CD14-positive monocyte (primary cell): ENCODE measurements around the gene S100A1. TPM values are rescaled to one million over a fixed set of nuclear protein-coding genes. Genes with fewer than 3 reads are reported as not detected.

ENCODE experiments used
- DNase-seq, 3 donors: peaks; one replicate each; pipeline ENCODE4 v3.0.0-alpha.2; 2011 to 2022
- H2AFZ ChIP-seq: 2 replicates; pipeline ENCODE4 v1.6.0; 2012; ENCODE audit warnings: mild to moderate bottlenecking, low read depth, low read length, inconsistent platforms; ENCODE audit not compliant: insufficient read depth, poor library complexity, severe bottlenecking
- H3K27ac ChIP-seq, 2 donors: 1 replicate in 1 of 2; 2 replicates in 1 of 2; pipeline ENCODE4 v1.5.1; 2012 to 2013; ENCODE audit warnings: low read length in 2 of 2, control low read depth in 1 of 2, inconsistent platforms in 1 of 2, low read depth in 1 of 2, mild to moderate bottlenecking in 1 of 2
- H3K27me3 ChIP-seq, 2 donors: one replicate each; pipeline versions ENCODE4 v1.6.0 to v1.6.1; 2011 to 2013; ENCODE audit warnings: low read length in 2 of 2; ENCODE audit not compliant: control insufficient read depth in 2 of 2, insufficient read depth in 2 of 2
- H3K36me3 ChIP-seq, 2 donors: replicated peaks in 1 of 2; 1 replicate in 1 of 2; 2 replicates in 1 of 2; pipeline versions ENCODE4 v1.5.1 to v1.6.1; 2012 to 2013; ENCODE audit warnings: low read length in 2 of 2, control low read depth in 1 of 2, inconsistent platforms in 1 of 2, mild to moderate bottlenecking in 1 of 2; ENCODE audit not compliant: insufficient read depth in 2 of 2, control insufficient read depth in 1 of 2
- H3K4me1 ChIP-seq, 2 donors: 1 replicate in 1 of 2; 2 replicates in 1 of 2; pipeline versions ENCODE4 v1.5.1 to v1.6.1; 2012 to 2013; ENCODE audit warnings: low read length in 2 of 2, control low read depth in 1 of 2, inconsistent platforms in 1 of 2, mild to moderate bottlenecking in 1 of 2, moderate library complexity in 1 of 2; ENCODE audit not compliant: insufficient read depth in 2 of 2, control insufficient read depth in 1 of 2
- H3K4me2 ChIP-seq: replicated peaks from 2 replicates; pipeline ENCODE3; 2012; ENCODE audit warnings: low read length, moderate library complexity, mild to moderate bottlenecking; ENCODE audit not compliant: poor library complexity, severe bottlenecking; ENCODE audit errors: extremely low read depth
- H3K4me3 ChIP-seq, 3 experiments: fragments of 200-600 bp in 1 of 3; sonication (generic) in 1 of 3; replicated peaks in 1 of 3; 1 replicate in 2 of 3; 2 replicates in 1 of 3; pipeline ENCODE4 v1.5.1; 2011 to 2013; ENCODE audit warnings: low read length in 3 of 3, mild to moderate bottlenecking in 3 of 3, control low read depth in 2 of 3, low read depth in 2 of 3, inconsistent platforms in 1 of 3, moderate library complexity in 1 of 3
- H3K79me2 ChIP-seq: 2 replicates; pipeline ENCODE4 v1.6.0; 2012; ENCODE audit warnings: mild to moderate bottlenecking, control low read depth, inconsistent platforms, low read length, moderate library complexity; ENCODE audit not compliant: insufficient read depth
- H3K9ac ChIP-seq: 2 replicates; pipeline ENCODE4 v1.6.0; 2017; ENCODE audit warnings: low read length, mild to moderate bottlenecking; ENCODE audit not compliant: insufficient read depth, poor library complexity, severe bottlenecking
- H3K9me3 ChIP-seq, 2 donors: replicated peaks in 1 of 2; 1 replicate in 1 of 2; 2 replicates in 1 of 2; pipeline versions ENCODE4 v1.5.1 to v1.6.1; 2012 to 2013; ENCODE audit warnings: low read length in 2 of 2, control low read depth in 1 of 2; ENCODE audit not compliant: control insufficient read depth in 1 of 2, insufficient read depth in 1 of 2
- H4K20me1 ChIP-seq: 2 replicates; pipeline ENCODE4 v1.6.0; 2012; ENCODE audit warnings: mild to moderate bottlenecking, low read length, control low read depth, moderate library complexity; ENCODE audit not compliant: insufficient read depth
- H3K27ac Mint-ChIP-seq, 7 donors: one replicate each; pipeline ENCODE4 v1.8.0; 2020; ENCODE audit warnings: mild to moderate bottlenecking in 7 of 7, mixed read lengths in 7 of 7, moderate library complexity in 6 of 7, inconsistent platforms in 2 of 7
- H3K27me3 Mint-ChIP-seq, 3 donors: one replicate each; pipeline ENCODE4 v1.8.0; 2021 to 2022; ENCODE audit warnings: low read depth in 3 of 3, mild to moderate bottlenecking in 3 of 3, mixed read lengths in 3 of 3, moderate library complexity in 3 of 3, inconsistent platforms in 1 of 3
- H3K36me3 Mint-ChIP-seq, 2 donors: one replicate each; pipeline ENCODE4 v1.8.0; 2020; ENCODE audit warnings: mixed read lengths in 2 of 2, inconsistent platforms in 1 of 2, mild to moderate bottlenecking in 1 of 2
- H3K4me1 Mint-ChIP-seq: one replicate; pipeline ENCODE4 v1.8.0; 2020; ENCODE audit warnings: mild to moderate bottlenecking, mixed read lengths
- H3K4me3 Mint-ChIP-seq, 2 donors: one replicate each; pipeline ENCODE4 v1.8.0; 2020; ENCODE audit warnings: mild to moderate bottlenecking in 2 of 2, mixed read lengths in 2 of 2, moderate library complexity in 1 of 2
- H3K9me3 Mint-ChIP-seq, 7 donors: one replicate each; pipeline ENCODE4 v1.8.0; 2020 to 2022; ENCODE audit warnings: mixed read lengths in 7 of 7, mild to moderate bottlenecking in 6 of 7, moderate library complexity in 6 of 7, inconsistent platforms in 2 of 7
- CTCF ChIP-seq: fragments of 200-600 bp; IDR thresholded peaks from one replicate; pipeline ENCODE4 v1.8.0; 2022; ENCODE audit warnings: antibody characterized with exemption, mild to moderate bottlenecking
- WGBS: methylation state at CpG from one replicate; pipeline ENCODE4 v1.1.5; 2013; ENCODE audit warnings: missing lambda C conversion rate; ENCODE audit not compliant: insufficient coverage; 5-methylcytosine and 5-hydroxymethylcytosine counted together
- intact Hi-C, 2 donors: fragments of 100-400 bp; cut with micrococcal nuclease; formaldehyde crosslinking; loops; one replicate each; pipeline versions ENCODE4 v1.15.0 to v1.15.1; 2023
- polyA minus RNA-seq: library from RNA; depleted of rRNA, polyadenylated mRNA; stranded (reverse); fragments of >200 nt; gene quantifications from 2 replicates; pipeline ENCODE4 v1.2.3, GENCODE V29; 2012
- polyA plus RNA-seq, 3 donors: library from polyadenylated mRNA; depleted of rRNA in 1 of 3; unstranded in 2 of 3; stranded (reverse) in 1 of 3; fragments of 300-500 nt in 2 of 3; fragments of >200 nt in 1 of 3; fragmentation: Illumina TruSeq in 2 of 3; gene quantifications; 1 replicate in 2 of 3; 2 replicates in 1 of 3; pipeline ENCODE4 v1.2.3, GENCODE V29; 2012 to 2021
- total RNA-seq, 12 experiments: library from RNA in 1 of 12; stranded (reverse) in 1 of 12; fragments of 120-200 nt in 1 of 12; gene quantifications; one replicate each; pipeline ENCODE4 v1.2.4 and lab custom pipeline; 2013 to 2026; ENCODE audit warnings: mixed read lengths in 6 of 12, inconsistent platforms in 1 of 12

The S100A1 gene
- not detected for total RNA-seq (2013)
- polyA plus RNA-seq, result not detected
- not detected in 2 replicates for polyA minus RNA-seq
- total RNA-seq (lab: John Stamatoyannopoulos, UW), result 0 to 0.08 (median 0) reads per million in 11 experiments

GRCh38 chr1:153627715-153628626 is at the start of gene S100A1:
S100A1 (plus strand) TSS chr1:153628434; CDS start chr1:153630522, 2,088 bp downstream.
- Mint-ChIP-seq H3K4me1 (peaks cover 58% of the 10 kb centered on the region), H3K36me3 (peaks cover 0 to 4% of the 10 kb centered on the region in 2 donors), H3K4me3 (peak within 1 kb of the TSS; percentile 50 to 87), H3K9me3 (no peaks in the 10 kb centered on the region), H3K27ac (peak within 1 kb of the TSS in 3 of 7 donors; percentile 21 to 71 (median 36)), H3K27me3 (peaks cover 11 to 16% (median 14%) of the 10 kb centered on the region in 3 donors)
- H3K36me3 ChIP-seq, result no peaks in the 10 kb centered on the region
- no peak within 1 kb of the TSS for H3K27ac ChIP-seq
- peaks cover 0 to 3% of the 10 kb centered on the region in 2 donors for H3K27me3 ChIP-seq
- H3K4me3 ChIP-seq, result peak within 1 kb of the TSS in 2 of 3 experiments; percentile 6 to 54
- H2AFZ ChIP-seq, result peak within 1 kb of the TSS; percentile 70
- H3K4me1 ChIP-seq, result peaks cover 35 to 51% of the 10 kb centered on the region in 2 donors
- WGBS, result 95% methylated on average over 4 of the region's 10 CpGs
- H3K9ac ChIP-seq, result peak within 1 kb of the TSS; percentile 13
- no peaks in the 10 kb centered on the region for H3K9me3 ChIP-seq
- peak; percentile 58 for TF ChIP-seq CTCF
- intact Hi-C loops, result loop anchor here in 1 of 2 donors (10.0 kb wide), 1 partner anchor 53 kb away; no protein-coding TSS in a partner anchor
- DNase-seq, result no peak
- H3K4me2 ChIP-seq, result peak within 1 kb of the TSS; percentile 59
- no peaks in the 10 kb centered on the region for H4K20me1 ChIP-seq
- no peaks in the 10 kb centered on the region for H3K79me2 ChIP-seq

GRCh38 chr1:153578490-153578889 is 49.7 kb upstream of the S100A1 start:
- H3K9me3 Mint-ChIP-seq, result peaks cover 0 to 6% (median 0%) of the 10 kb centered on the region in 7 donors
- DNase-seq, result no peak
- H3K4me2 ChIP-seq, result no peak overlapping the region
- H3K27me3 Mint-ChIP-seq, result peaks cover 1 to 7% (median 2%) of the 10 kb centered on the region in 3 donors
- no peaks in the 10 kb centered on the region for H3K79me2 ChIP-seq
- H3K9ac ChIP-seq, result no peak overlapping the region
- no peak for TF ChIP-seq CTCF
- H3K4me3 Mint-ChIP-seq, result no peak overlapping the region
- no peaks in the 10 kb centered on the region for H3K27me3 ChIP-seq
- H3K4me3 ChIP-seq, result no peak overlapping the region
- H3K36me3 Mint-ChIP-seq, result no peaks in the 10 kb centered on the region
- no peak overlapping the region for H3K27ac Mint-ChIP-seq
- H3K27ac ChIP-seq, result no peak overlapping the region
- intact Hi-C loops, result loop anchor here (10.0 kb wide), 2 partner anchors 46 to 214 kb away; partner anchors contain the start of genes S100A1 (in 1 of the 2) and S100A13 (in 1 of the 2)
- no peaks in the 10 kb centered on the region for H3K36me3 ChIP-seq
- no peak overlapping the region for H2AFZ ChIP-seq
- no peaks in the 10 kb centered on the region for H3K9me3 ChIP-seq
- H3K4me1 Mint-ChIP-seq, result peaks cover 17% of the 10 kb centered on the region
- H4K20me1 ChIP-seq, result no peaks in the 10 kb centered on the region
- peaks cover 11 to 16% of the 10 kb centered on the region in 2 donors for H3K4me1 ChIP-seq
